ENCODE results near the gene C16orf95. TPM values are rescaled to one million over a fixed set of nuclear protein-coding genes. Genes with fewer than 3 reads are reported as not detected.

Gene C16orf95
- total RNA-seq, 1 experiment from 2014 or later, result 6.0 TPM

- Histone ChIP-seq H3K4me1 (ENCODE audit: control insufficient read depth, insufficient read depth, low read length) (no peaks in the 10 kb centered on the region), H3K4me3 (ENCODE audit: low read depth in 2 of 2, low read length in 2 of 2) (no peak overlapping the region), H3K27me3 (ENCODE audit: control insufficient read depth, insufficient read depth, low read length) (no peaks in the 10 kb centered on the region), H3K9me3 (ENCODE audit: control insufficient read depth, insufficient read depth, low read depth, low read length) (no peaks in the 10 kb centered on the region), H3K36me3 (ENCODE audit: control insufficient read depth, insufficient read depth, low read length) (no peaks in the 10 kb centered on the region; the same call in 1 of the 2 replicates), H3K27ac (ENCODE audit: low read length) (no peak overlapping the region)
- in situ Hi-C loops (cut with HindIII; ENCODE audit: low pct_unique_long_range_greater_than_20kb, low sequenced_read_pairs) (no loop called here), intact Hi-C loops (cut with micrococcal nuclease; ENCODE audit: unreplicated experiment) (no loop called here)
- no TSS peak for BruUV-seq (replicated peaks)
- no peak for DNase-seq (ENCODE audit: low read depth, low spot score)
- ATAC-seq, result no peak
- POLR2A ChIA-PET, result no interaction called here
- no peak for TF ChIP-seq REST (IDR thresholded peaks at IDR 0.05; ENCODE audit: insufficient read depth in 1 of 2, low read depth in 2 of 2, low read length in 1 of 2)
- no peak for TF ChIP-seq SIN3A (IDR thresholded peaks at IDR 0.05; ENCODE audit: borderline replicate concordance, insufficient read depth, low read depth, low read length)
- no peak for TF ChIP-seq CTCF (IDR thresholded peaks at IDR 0.05)
- TF ChIP-seq TCF7L2 (IDR thresholded peaks at IDR 0.05; ENCODE audit: low read depth, low read length), result no peak
- TF ChIP-seq POLR2AphosphoS5 (IDR thresholded peaks at IDR 0.05; ENCODE audit: low read depth, low read length), result no peak
- CTCF ChIA-PET, result no interaction called here
Measured at GRCh38 chr16:87360862-87361610, 43.8 kb upstream of the C16orf95 start.

GRCh38 chr16:87359121-87359520 lies 41.9 kb upstream of the C16orf95 start:
- intact Hi-C loops (cut with micrococcal nuclease; ENCODE audit: unreplicated experiment) (no loop called here), in situ Hi-C loops (cut with HindIII; ENCODE audit: low pct_unique_long_range_greater_than_20kb, low sequenced_read_pairs) (no loop called here)
- no peak for DNase-seq (ENCODE audit: low read depth, low spot score)
- H3K36me3 ChIP-seq (ENCODE audit: control insufficient read depth, insufficient read depth, low read length), result no peaks in the 10 kb centered on the region; the same call in 1 of the 2 replicates
- no peaks in the 10 kb centered on the region for H3K9me3 ChIP-seq (ENCODE audit: control insufficient read depth, insufficient read depth, low read depth, low read length)
- H3K4me3 ChIP-seq (ENCODE audit: low read depth in 2 of 2, low read length in 2 of 2), result no peak overlapping the region
- no peak for ATAC-seq
- no peaks in the 10 kb centered on the region for H3K27me3 ChIP-seq (ENCODE audit: control insufficient read depth, insufficient read depth, low read length)
- CTCF ChIA-PET, result no interaction called here
- POLR2A ChIA-PET, result no interaction called here
- H3K4me1 ChIP-seq (ENCODE audit: control insufficient read depth, insufficient read depth, low read length), result no peaks in the 10 kb centered on the region
- no peak overlapping the region for H3K27ac ChIP-seq (ENCODE audit: low read length)
- BruUV-seq (replicated peaks), result no TSS peak
- TF ChIP-seq REST (IDR thresholded peaks at IDR 0.05; ENCODE audit: insufficient read depth in 1 of 2, low read depth in 2 of 2, low read length in 1 of 2) (no peak), SIN3A (IDR thresholded peaks at IDR 0.05; ENCODE audit: borderline replicate concordance, insufficient read depth, low read depth, low read length) (no peak), CTCF (IDR thresholded peaks at IDR 0.05) (no peak), TCF7L2 (IDR thresholded peaks at IDR 0.05; ENCODE audit: low read depth, low read length) (no peak), POLR2AphosphoS5 (IDR thresholded peaks at IDR 0.05; ENCODE audit: low read depth, low read length) (no peak)
